SK-N-SH treated with all-trans-retinoic acid at 6 μM for 48 hours (cell line): Measurements from ENCODE around the gene SERPINA12.

Experiments
- ATAC-seq: fragments of 200-7000 bp; cut with Tn5 transposase; 3 replicates; pipeline ENCODE4 v1.9.1; 2020; ENCODE audit warnings: mild to moderate bottlenecking, moderate library complexity
- CSDC2 ChIP-seq: fragments of 250-450 bp; sonication (Bioruptor Pico); IDR thresholded peaks from 2 replicates; pipeline ENCODE4 v1.5.0; 2020; ENCODE audit warnings: mild to moderate bottlenecking, moderate library complexity
- CSRNP3 ChIP-seq: fragments of 250-450 bp; sonication (Bioruptor Pico); IDR thresholded peaks from 2 replicates; pipeline ENCODE4 v1.5.1; 2021; ENCODE audit warnings: mild to moderate bottlenecking, moderate library complexity
- ESRRG ChIP-seq: fragments of 250-450 bp; sonication (Bioruptor Pico); IDR thresholded peaks from 2 replicates; pipeline ENCODE4 v1.6.1; 2021; ENCODE audit warnings: mild to moderate bottlenecking
- GLIS3 ChIP-seq: fragments of 250-450 bp; sonication (Bioruptor Pico); IDR thresholded peaks from 2 replicates; pipeline ENCODE4 v1.5.0; 2020; ENCODE audit warnings: mild to moderate bottlenecking, moderate library complexity
- ISL1 ChIP-seq: fragments of 250-450 bp; sonication (Bioruptor Pico); IDR thresholded peaks from 2 replicates; pipeline ENCODE4 v2.1.2; 2022; ENCODE audit warnings: mild to moderate bottlenecking, moderate library complexity
- OSR1 ChIP-seq: fragments of 250-450 bp; sonication (Bioruptor Pico); IDR thresholded peaks from 2 replicates; pipeline ENCODE4 v1.8.0; 2022; ENCODE audit warnings: moderate library complexity, mild to moderate bottlenecking, inconsistent platforms
- PATZ1 ChIP-seq: fragments of 250-450 bp; sonication (Bioruptor Pico); IDR thresholded peaks from 2 replicates; pipeline ENCODE4 v1.8.0; 2020; ENCODE audit warnings: mild to moderate bottlenecking, moderate library complexity, borderline replicate concordance
- POU6F1 ChIP-seq: fragments of 250-450 bp; sonication (Bioruptor Pico); IDR thresholded peaks from 2 replicates; pipeline ENCODE4 v1.8.0; 2021; ENCODE audit warnings: low read depth, mild to moderate bottlenecking, moderate library complexity, borderline replicate concordance
- PPARA ChIP-seq: fragments of 250-450 bp; sonication (Bioruptor Pico); IDR thresholded peaks from 2 replicates; pipeline ENCODE4 v1.5.0; 2020; ENCODE audit warnings: mild to moderate bottlenecking, borderline replicate concordance
- RARB ChIP-seq: fragments of 250-450 bp; sonication (Bioruptor Pico); IDR thresholded peaks from 2 replicates; pipeline ENCODE4 v1.8.0; 2021; ENCODE audit warnings: mild to moderate bottlenecking, moderate library complexity
- SNAI2 ChIP-seq: fragments of 250-450 bp; sonication (Bioruptor Pico); IDR thresholded peaks from 2 replicates; pipeline ENCODE4 v1.5.0; 2020; ENCODE audit warnings: mild to moderate bottlenecking, moderate library complexity
- TCF4 ChIP-seq: fragments of 250-450 bp; sonication (Bioruptor Pico); IDR thresholded peaks from 2 replicates; pipeline ENCODE4 v1.8.0; 2021; ENCODE audit warnings: mild to moderate bottlenecking, moderate library complexity, borderline replicate concordance
- TOX ChIP-seq: fragments of 250-450 bp; sonication (Bioruptor Pico); IDR thresholded peaks from 2 replicates; pipeline ENCODE4 v1.8.0; 2021; ENCODE audit warnings: mild to moderate bottlenecking, moderate library complexity, borderline replicate concordance
- TSHZ2 ChIP-seq: fragments of 250-450 bp; sonication (Bioruptor Pico); IDR thresholded peaks from 2 replicates; pipeline ENCODE4 v1.5.0; 2020; ENCODE audit warnings: mild to moderate bottlenecking, moderate library complexity
- ZC3H10 ChIP-seq: fragments of 250-450 bp; sonication (Bioruptor Pico); IDR thresholded peaks from 2 replicates; pipeline ENCODE4 v1.5.1; 2021; ENCODE audit warnings: mild to moderate bottlenecking, moderate library complexity
- ZFP3 ChIP-seq: fragments of 250-450 bp; sonication (Bioruptor Pico); IDR thresholded peaks from 2 replicates; pipeline ENCODE4 v1.5.0; 2020; ENCODE audit warnings: mild to moderate bottlenecking, moderate library complexity
- ZFP30 ChIP-seq: fragments of 450-650 bp; formaldehyde crosslinking; IDR thresholded peaks from 2 replicates; pipeline ENCODE4 v1.5.0; 2022; ENCODE audit warnings: mild to moderate bottlenecking, moderate library complexity
- ZNF565 ChIP-seq: fragments of 450-650 bp; formaldehyde crosslinking; conservative IDR thresholded peaks from 2 replicates; pipeline ENCODE4 v1.5.0; 2020; ENCODE audit warnings: low read depth, mild to moderate bottlenecking, moderate library complexity
- ZNF70 ChIP-seq: fragments of 450-650 bp; formaldehyde crosslinking; IDR thresholded peaks from 2 replicates; pipeline ENCODE4 v1.5.0; 2020; ENCODE audit warnings: mild to moderate bottlenecking, moderate library complexity
- TF ChIP-seq, protein P1 (sequence below): fragments of 250-450 bp; sonication (Bioruptor Pico); IDR thresholded peaks from 2 replicates; pipeline ENCODE4 v1.5.1; 2020; ENCODE audit warnings: low read depth, mild to moderate bottlenecking, moderate library complexity

Gene SERPINA12

GRCh38 chr14:94547151-94547680, 37.9 kb upstream of the SERPINA12 start:
- TF ChIP-seq ZFP3 (CRISPR knock-in tag): no peak
- no peak for TF ChIP-seq ESRRG
- TF ChIP-seq, all 23 proteins: peak for 0
- ATAC-seq: no peak

DNA sequence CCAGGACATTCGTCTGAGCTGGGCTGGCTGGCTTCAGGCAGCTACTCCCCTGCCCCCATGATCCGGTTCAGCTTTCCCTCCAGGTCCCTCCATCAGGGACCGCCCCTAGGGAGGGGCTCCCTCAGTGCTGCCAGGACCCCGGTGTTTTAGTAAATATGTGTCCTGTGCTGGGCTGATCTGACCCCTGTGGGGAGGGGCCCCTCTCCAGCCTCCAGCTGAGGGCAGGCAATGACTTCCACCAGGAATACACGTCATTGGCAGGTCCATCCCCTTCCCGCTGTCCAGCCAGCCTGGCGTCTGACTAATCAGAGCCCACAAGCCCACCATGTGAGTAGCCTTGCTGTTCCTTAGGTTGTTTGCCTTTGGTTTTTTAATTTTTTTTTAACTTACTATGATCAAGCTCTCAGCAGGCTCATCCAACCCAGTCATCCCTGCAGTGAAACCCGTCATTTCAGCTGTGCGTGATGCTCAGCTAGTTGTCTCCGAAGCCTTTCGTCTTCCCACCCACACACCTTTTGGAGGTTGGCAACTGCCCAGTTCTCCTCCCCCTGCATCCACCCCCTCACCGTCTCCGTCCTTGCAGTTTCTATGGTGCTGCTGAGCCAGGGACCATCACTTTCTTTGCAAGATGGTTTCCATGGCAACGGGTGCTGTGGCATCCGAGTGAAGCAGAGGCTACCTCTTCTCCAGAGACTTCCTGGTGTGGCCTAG, 36.0 kb upstream of the SERPINA12 start:
- ATAC-seq: no peak
- no peak for TF ChIP-seq SNAI2 (CRISPR knock-in tag)
- TF ChIP-seq RARB: no peak
- TF ChIP-seq ZC3H10: no peak
- TF ChIP-seq, protein P1, sequence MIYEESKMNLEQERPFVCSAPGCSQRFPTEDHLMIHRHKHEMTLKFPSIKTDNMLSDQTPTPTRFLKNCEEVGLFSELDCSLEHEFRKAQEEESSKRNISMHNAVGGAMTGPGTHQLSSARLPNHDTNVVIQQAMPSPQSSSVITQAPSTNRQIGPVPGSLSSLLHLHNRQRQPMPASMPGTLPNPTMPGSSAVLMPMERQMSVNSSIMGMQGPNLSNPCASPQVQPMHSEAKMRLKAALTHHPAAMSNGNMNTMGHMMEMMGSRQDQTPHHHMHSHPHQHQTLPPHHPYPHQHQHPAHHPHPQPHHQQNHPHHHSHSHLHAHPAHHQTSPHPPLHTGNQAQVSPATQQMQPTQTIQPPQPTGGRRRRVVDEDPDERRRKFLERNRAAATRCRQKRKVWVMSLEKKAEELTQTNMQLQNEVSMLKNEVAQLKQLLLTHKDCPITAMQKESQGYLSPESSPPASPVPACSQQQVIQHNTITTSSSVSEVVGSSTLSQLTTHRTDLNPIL: no peak
- TF ChIP-seq CSRNP3 (CRISPR knock-in tag): no peak
- TF ChIP-seq ISL1: no peak
- no peak for TF ChIP-seq OSR1 (CRISPR knock-in tag)
- no peak for TF ChIP-seq TCF4 (CRISPR knock-in tag)
- TF ChIP-seq CSDC2 (CRISPR knock-in tag): no peak
- TF ChIP-seq TSHZ2 (CRISPR knock-in tag): no peak

GRCh38 chr14:94544726-94545125, 35.5 kb upstream of the SERPINA12 start:
- TF ChIP-seq ZFP30: no peak
- TF ChIP-seq ZNF565: no peak
- no peak for TF ChIP-seq ESRRG
- TF ChIP-seq TSHZ2 (CRISPR knock-in tag): no peak
- no peak for TF ChIP-seq TOX (CRISPR knock-in tag)
- TF ChIP-seq GLIS3 (CRISPR knock-in tag): no peak
- no peak for TF ChIP-seq POU6F1
- TF ChIP-seq ZNF70 (CRISPR knock-in tag): no peak
- TF ChIP-seq ISL1: no peak
- TF ChIP-seq PPARA (CRISPR knock-in tag): no peak
- TF ChIP-seq RARB: no peak
- TF ChIP-seq SNAI2 (CRISPR knock-in tag): no peak
- TF ChIP-seq ZC3H10: no peak
- TF ChIP-seq ZFP3 (CRISPR knock-in tag): no peak
- no peak for TF ChIP-seq PATZ1

More at GRCh38 chr14:94544726-94545125, 35.5 kb upstream of the SERPINA12 start:
- ATAC-seq: no peak
